ENCODE results near the gene MAPKAP1.

- TF ChIP-seq CTCF (IDR thresholded peaks at IDR 0.05) (no peak), POLR2A (IDR thresholded peaks at IDR 0.05) (no peak)
Measured at GRCh38 chr9:125705893-125706292, 1.1 kb downstream of the MAPKAP1 start.
